ENCODE results near the gene MXD4. TPM values are rescaled to one million over a fixed set of nuclear protein-coding genes. Genes with fewer than 3 reads are reported as not detected.

MXD4 gene
- total and polyA plus RNA-seq, 2 of the 13 experiments (the other 11 are each of a cell fraction or from before 2014, with no cell fraction given), result 29.0 to 31.3 TPM

DNA sequence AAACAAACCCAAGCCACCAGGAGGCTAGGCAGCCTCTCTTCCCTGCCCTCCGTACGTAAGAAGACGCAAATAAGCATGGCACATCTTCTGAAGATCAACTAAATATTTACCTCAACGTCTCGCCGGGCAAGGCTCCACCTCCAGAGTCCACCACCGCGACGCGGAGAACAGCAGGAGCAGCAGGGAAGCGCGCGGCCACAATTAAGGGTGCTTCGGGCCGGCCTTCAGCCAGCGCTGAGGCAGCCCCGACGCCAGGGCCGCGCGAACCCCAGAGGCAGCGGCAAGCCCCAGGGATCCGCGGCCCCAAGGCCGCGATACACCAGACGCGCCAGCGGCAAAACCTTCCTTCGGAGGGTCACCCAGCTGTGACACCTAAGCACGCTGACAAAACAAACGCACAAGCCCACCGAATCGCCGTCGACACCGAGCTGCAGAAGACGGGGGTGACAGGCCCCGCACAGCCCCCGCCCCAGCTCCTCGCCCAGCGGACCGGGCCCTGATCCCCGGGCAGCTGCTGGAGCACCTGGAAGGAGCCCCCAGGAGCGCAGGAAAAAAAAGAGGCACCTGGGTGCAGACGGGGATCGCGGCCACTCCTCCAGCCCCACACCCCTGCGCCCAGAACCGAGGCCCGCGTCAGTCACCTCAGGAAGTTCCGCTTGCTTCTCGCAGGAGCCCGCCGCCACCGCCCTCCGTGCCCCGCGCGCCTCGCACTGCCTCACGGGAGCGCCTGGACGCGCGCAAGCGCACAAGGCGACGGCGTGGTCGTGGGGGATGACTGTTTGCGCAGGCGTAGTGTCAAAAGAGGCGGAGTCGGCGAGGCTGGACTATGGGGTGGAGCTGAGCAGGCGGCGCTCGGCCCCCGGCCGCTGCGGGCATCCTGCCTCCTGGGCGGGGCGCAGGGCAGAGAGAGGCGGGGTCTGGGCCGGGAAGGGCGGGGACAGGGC is 20.2 kb downstream of the MXD4 start, which contains the start of the genes HAUS3 and POLN (continued):
- TF ChIP-seq ZNF770 (CRISPR knock-in tag; IDR thresholded peaks at IDR 0.05), result peak; percentile 31; the same call in 1 of the 2 replicates
- TF ChIP-seq RBFOX2 (IDR thresholded peaks at IDR 0.05; ENCODE audit: low read depth, low read length), result peak; percentile 80
- TF ChIP-seq ZNF317 (CRISPR knock-in tag; IDR thresholded peaks at IDR 0.05), result peak; percentile 49
- no peak; the same call in 1 of the 2 replicates for TF ChIP-seq MEF2D (CRISPR knock-in tag; IDR thresholded peaks at IDR 0.05)
- TF ChIP-seq AGO1 (IDR thresholded peaks at IDR 0.05; ENCODE audit: low read depth, low read length, poor library complexity, severe bottlenecking), result peak; percentile 76
- TF ChIP-seq RFXAP (CRISPR knock-in tag; IDR thresholded peaks at IDR 0.05; ENCODE audit: borderline replicate concordance), result peak; percentile 52; the same call in 1 of the 2 replicates
- TF ChIP-seq PRDM10 (CRISPR knock-in tag; IDR thresholded peaks at IDR 0.05; ENCODE audit: low read depth), result 0 out of 2 replicates have a peak, but pooled peaks have one; percentile 51
- peak; percentile 46; the same call in 1 of the 2 replicates for TF ChIP-seq NFKB2 (CRISPR knock-in tag; IDR thresholded peaks at IDR 0.05; ENCODE audit: borderline replicate concordance)
- peak; percentile 57; the same call in 1 of the 2 replicates for TF ChIP-seq CHD2 (IDR thresholded peaks at IDR 0.05; ENCODE audit: low read depth, low read length)
- peak; percentile 70; the same call in 1 of the 2 replicates for TF ChIP-seq PHF20 (CRISPR knock-in tag; IDR thresholded peaks at IDR 0.05)
- TF ChIP-seq SNAI1 (CRISPR knock-in tag; IDR thresholded peaks at IDR 0.05; ENCODE audit: borderline replicate concordance), result 0 out of 2 replicates have a peak, but pooled peaks have one; percentile 27
- TF ChIP-seq AGO2 (optimal IDR thresholded peaks at IDR 0.05; ENCODE audit: low read depth, low read length), result peak; percentile 73
- TF ChIP-seq TOE1 (CRISPR knock-in tag; IDR thresholded peaks at IDR 0.05), result no peak
- peak; percentile 68; the same call in 1 of the 2 replicates for TF ChIP-seq HOXA9 (CRISPR knock-in tag; IDR thresholded peaks at IDR 0.05; ENCODE audit: borderline replicate concordance)
- TF ChIP-seq NCOR1 (IDR thresholded peaks at IDR 0.05; ENCODE audit: borderline replicate concordance, low read length), result no peak
- no peak for TF ChIP-seq ZNF260 (CRISPR knock-in tag; IDR thresholded peaks at IDR 0.05; ENCODE audit: borderline replicate concordance, low read depth)
- peak; percentile 19; the same call in 1 of the 2 replicates for TF ChIP-seq NFYB (CRISPR knock-in tag; IDR thresholded peaks at IDR 0.05)

Measured in HepG2 (cell line).